ENCODE results near the gene IL17REL.
"Not testable (repeated sequence)": the region's sequence is repeated elsewhere in the genome, so short reads cannot be mapped to it uniquely, and the experiment has no call there.

Gene IL17REL

DNA sequence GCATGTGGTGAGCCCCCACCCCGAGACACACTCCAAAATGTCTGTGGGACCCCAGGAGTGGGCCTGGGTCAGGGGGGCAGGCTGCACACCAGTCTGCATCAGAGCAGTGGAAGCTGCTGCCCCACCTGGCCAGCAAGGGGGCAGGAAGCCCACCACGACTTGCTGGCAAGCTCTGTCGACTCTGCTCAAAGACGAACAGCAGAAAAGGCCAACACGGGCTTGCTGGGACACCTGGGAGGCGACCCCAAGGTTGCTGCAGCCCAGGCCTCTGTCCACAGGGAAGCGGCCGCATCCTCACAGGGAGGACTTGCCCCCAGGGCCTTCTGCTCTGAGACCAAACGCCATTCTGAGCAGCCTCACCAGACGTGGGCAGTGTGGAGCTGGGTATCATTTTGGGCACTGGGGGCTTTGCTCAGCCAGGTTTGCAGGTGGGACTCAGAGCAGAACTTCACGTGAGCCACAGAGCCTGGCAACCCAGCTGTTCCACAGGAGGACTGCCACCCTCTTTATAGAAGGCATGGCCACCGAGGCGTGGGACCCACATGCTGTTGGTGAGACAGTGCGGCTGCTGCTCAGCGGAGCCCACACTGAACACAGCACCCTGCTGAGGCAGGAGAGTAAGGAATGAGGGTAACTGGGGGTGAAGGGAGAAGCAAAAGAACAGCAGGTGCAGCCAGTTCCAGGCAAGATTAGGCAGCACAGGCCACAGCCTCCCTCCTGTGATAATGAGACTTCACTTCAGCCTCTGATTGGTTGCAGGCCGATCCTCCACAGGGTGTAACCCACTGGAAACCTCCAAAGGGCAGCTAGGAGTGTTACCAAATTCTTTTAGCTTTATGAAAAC, 11.0 kb downstream of the IL17REL start:
- DNase-seq = no peak

DNA sequence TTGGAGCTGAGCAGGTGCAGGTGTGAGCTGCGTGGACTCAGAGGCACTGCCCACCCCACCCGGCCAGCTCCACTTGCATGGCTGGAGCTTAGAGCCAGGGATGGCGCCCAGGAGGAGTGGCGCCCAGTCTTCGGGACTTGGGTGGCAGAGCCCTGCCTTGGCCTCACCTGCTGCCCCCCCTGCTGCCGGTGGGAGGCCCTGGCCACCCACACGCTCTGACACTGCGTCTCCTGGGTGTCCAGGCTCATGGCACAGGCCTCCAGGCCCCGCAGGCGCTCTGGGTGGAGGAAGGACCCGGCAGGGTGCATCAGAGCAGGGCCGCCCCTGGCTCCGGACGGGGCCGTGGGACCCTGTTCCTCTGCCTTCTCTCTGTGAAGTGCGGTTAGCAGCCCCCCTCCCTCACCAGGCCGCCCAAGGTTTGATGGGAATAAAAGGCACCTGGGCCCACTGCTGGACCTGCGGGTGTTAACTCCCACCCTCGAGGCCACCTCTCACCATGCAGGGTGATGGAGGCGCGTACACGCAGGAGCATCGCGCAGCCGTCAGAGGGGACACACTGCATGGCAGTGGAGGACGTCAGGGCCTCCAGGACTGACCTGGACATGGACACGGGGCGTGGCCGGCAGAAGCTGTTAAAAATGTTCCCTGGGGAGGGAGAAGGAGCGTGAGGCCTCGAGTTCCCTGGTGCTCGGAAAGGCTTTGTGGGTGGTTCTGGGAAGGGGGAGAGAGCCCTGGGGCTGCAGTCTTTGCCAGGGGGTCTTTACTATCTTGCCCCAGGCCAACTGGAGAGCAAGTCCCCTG, 11.8 kb downstream of the IL17REL start:
- no peak for DNase-seq

DNA sequence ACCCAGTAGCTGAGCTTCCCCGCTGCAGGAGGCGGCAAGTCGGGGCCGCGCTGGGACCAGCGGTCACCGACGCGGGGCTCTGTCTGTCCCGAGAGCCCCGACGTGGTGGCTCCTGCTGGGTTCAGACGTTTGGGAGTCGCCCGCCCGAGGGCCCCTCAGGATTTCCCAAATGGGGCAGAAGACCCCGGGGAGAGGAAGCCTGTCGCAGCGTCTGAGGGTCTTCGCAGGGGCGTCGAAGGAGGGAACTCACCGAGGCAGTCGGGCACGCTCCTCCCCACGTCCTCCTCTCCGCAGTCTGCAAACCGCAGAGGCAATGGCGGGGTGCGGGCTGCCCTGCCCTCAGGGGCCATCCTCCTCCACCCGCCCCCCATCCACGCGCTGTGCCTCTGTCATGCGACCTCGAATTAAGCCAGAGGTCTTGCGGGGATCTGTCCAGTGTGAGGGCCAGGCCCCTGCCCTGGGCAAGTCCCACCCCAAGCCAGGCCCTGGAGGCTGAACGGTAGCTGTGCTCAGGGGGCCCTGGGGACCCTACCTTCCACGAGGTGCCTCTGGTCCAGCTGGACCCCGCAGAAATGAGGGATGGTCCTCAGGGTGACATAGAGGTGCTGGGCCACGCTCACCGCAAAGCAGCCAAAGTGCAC, 12.5 kb downstream of the IL17REL start:
- DNase-seq = no peak

DNA sequence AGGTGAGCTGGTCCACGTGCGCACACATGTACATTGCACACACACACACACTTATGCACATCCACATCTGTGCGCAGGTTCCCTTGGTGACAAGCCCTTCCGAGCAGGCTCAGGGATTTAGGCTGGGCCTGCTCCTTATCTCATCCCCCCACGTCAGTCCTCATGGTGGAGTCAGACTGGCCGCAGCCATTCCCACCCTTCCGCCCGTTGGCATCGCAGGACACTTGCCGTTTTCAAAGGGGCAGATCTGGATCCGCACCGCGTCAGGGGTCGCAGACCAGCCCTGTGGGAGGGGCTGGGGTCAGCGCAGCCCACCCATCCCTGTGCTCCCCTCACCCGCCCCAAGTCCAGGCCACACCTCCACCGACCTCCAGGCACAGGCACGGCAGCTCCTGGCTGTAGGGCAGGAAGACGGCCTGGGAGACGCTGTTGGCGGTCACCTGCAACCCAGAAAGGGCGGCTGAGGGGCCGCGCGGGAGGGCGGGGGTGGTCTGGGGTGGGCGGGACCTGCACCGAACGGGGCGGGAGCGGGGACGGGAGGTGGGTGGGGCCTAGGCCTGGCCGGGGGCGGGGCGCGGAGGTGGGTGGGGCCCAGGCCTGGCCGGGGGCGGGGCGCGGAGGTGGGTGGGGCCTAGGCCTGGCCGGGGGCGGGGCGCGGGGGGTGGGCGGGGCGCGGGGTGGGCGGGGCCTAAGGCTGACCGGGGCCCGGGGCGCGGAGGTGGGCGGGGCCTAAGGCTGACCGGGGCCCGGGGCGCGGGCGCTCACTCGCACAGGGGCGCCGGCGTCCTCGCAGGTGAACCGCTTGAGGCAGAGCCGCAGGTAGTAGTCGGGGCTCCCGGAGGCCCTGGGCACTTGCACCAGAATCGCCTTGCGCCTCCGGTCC, 13.3 kb downstream of the IL17REL start:
- no peak for DNase-seq

DNA sequence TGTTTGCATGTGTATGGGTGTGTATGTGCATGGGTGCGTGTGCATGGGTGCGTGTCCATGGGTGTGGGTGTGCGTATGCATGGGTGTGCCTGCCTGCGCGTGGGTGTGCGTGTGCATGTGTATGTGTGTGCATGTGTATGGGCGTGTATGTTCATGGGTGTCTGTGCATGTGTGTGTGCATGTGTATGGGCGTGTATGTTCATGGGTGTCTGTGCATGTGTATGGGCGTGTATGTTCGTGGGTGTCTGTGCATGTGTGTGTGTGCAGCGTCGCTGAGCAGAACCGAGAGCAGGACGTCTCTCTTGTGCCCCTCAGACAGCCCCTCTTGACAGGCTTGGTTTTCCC, 13.9 kb downstream of the IL17REL start:
- no peak for DNase-seq

DNA sequence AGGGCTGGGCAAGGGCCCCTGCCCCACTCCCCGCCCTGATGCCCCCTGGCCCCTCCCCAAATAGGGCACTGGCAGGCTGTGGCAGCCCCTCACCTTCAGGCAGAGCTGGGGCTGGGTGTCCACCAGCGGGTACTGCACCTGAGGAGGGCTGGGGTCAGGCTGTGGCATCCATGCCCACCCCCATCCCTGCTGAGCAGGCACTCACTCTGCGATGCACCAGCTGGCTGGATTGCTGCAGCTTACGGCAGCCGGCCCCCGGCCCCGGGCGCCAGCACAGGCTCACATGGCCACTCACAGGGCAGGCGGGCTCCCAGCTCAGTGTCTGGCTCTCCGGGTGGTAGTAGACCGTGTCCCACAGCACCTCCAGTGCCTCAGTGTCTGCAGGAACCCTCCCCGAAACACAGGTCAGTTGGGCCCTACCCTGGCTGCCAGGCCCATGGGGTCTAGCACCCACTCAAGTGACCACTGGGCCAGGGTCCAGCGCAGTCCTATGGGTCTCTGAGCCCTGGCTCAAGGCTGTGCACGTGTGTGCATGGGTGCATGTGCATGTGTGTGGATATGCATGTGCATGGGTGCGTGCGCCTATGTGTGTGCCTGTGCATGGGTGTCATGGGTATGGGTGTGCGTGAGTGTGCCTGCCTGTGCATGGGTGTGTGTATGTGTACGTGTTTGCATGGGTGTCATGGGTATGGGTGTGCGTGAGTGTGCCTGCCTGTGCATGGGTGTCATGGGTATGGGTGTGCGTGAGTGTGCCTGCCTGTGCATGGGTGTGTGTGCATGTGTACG, 14.4 kb downstream of the IL17REL start:
- no peak for DNase-seq

DNA sequence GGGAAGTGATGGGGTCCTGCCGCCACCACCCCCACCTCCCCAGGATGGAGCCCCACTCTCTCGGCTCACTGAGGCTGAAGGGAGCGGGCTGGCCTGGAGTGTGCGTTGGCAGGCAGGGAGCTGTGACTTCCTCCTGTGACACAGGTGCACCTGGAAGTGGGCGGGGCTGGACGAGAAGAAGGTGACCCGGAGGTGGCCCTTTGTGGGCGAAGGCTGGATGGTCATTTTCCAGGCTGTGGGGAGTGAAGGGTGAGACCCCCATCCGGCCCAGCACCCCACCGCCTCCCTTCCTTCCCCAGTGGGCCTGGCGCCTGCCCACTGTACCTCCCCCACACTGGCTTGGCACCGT, 15.3 kb downstream of the IL17REL start:
- no peak for DNase-seq

DNA sequence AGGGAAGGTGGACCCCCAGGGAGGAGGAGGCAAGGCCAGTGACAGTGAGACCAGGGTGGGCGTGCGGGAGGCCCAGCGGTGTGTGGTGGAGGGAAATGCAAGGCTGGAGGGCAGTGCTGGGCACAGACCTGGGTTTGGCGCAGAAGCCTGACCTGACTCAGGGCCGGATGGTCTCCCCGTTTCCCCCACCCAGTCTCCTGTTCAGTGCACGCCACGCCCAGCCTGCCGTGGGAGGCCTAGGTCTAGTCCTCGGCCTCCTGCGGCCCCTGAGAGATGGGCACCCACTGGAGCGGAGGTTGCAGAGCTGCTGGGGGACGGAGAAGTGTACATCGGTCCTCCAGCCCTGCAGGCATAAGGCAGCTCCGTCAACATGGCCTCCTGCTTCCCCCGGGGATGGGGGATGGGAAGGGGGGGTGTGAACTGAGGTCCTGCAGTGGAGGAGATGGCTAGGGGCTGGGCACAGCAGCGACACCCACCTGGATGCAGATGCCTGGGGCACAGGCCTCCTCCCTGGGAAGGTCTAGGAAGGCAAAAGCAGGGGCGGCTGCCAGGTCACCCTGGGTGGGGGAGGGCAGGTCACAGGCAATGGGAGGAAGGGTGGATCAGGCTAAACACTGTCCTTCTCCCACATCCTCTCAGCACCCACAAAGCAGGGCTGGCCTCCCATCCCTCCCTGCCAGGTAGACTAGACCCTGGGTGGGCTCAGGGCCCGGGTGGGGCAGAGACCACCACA, 15.9 kb downstream of the IL17REL start:
- no peak for DNase-seq

DNA sequence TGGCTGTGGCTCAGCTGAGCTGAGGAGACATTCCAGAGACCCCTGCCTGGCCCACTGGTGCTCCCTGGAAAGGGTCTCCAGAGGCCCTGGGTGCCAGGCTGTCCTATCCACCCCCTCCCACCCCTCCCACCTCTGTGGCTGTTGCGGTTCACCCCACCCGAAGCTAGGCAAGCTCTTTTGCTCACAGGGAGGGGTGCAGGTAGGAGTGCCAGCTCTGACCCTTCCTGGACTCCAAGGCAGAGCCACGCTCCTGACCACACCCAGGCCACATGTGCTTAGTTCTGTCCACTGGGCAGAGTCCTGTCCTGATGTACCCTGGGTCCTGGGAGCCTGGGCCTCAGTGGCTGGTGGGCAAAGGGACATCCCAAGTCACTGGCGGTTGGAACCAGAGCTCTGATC, 16.4 kb downstream of the IL17REL start:
- DNase-seq = no peak

DNA sequence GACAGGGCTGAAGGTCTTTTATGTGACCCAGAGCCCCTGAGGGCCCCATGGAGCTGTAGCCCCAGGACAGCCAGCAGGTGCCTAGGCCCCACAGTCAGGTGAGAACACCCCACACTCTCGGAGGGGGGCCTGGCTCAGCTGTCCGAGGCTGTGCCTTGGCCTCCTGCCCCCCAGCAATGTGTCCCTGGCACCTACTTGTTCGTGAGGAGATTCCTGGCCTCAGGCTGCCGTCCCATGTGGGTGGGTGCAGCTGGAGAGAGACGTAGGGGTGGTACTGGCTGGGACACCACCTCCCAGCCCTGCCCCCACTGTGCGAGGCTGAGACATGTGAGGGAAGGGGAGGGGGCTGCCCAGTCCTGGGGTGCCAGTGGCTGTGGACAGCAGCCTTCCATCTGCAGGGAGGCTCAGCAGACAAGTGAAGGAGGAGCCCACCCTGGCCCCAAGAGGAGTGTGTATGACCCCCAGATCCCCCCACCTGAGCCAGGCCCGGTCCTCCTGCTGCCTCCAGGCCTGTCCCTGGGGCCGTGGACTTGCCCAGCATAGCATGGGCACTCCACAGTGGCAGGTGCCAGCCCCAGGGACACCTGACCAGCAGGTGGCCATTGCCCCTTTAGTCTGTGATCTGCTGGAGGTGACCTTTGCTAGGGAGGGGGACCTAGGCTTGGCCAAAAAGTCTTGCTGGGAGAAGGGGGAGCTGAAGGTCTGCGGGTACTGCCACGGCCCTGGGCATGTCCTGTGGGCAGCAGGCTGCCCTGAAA, 17.0 kb downstream of the IL17REL start:
- no peak for DNase-seq

DNA sequence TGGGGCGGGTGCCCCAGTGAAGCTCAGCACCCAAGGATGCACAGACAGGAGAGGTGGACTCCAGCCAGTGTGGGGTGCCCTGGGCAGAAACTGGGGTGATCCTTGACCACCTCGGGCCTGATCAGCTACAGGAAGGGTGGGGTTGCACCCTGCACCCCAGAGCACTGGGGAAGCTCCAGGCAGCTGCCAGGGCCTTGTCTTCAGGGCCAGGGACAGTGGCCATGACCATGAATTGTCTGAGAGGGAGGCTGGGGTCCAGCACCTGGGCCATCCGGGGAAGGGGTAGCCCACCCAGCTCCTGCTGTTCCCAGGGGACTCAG, 17.6 kb downstream of the IL17REL start:
- no peak for DNase-seq

DNA sequence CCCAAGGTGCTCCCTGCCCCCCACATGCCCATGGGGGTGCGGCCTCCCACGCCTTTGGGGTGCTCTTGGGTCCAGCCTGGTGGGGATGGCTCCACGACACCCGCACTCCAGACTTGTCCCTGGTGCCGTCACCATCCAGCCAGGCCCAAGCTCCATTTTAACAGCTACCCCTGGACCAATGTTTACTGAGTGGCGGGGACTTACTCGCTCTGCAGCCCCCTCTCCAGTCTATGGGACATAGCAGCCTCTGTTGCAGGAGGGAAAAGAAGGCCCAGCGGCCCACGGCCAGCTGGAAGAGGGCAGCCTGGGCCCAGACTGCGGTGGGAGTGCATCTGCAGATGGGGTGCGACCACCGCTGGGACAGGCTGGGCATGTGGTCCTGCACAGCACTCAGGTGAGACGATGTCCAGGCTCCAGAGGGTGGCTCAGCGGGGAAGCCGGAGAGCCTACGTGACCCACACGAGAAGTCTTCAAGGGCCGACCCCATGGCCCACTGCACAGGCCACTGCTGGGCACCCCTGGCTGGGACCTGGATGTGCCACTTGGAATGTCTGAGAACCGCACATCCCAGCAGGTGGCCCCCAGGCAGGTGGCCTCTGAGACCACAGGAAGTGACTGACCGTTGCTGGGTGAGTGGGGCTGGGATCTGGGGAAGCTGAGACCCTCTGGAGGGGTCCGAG, 18.1 kb downstream of the IL17REL start:
- DNase-seq = no peak

DNA sequence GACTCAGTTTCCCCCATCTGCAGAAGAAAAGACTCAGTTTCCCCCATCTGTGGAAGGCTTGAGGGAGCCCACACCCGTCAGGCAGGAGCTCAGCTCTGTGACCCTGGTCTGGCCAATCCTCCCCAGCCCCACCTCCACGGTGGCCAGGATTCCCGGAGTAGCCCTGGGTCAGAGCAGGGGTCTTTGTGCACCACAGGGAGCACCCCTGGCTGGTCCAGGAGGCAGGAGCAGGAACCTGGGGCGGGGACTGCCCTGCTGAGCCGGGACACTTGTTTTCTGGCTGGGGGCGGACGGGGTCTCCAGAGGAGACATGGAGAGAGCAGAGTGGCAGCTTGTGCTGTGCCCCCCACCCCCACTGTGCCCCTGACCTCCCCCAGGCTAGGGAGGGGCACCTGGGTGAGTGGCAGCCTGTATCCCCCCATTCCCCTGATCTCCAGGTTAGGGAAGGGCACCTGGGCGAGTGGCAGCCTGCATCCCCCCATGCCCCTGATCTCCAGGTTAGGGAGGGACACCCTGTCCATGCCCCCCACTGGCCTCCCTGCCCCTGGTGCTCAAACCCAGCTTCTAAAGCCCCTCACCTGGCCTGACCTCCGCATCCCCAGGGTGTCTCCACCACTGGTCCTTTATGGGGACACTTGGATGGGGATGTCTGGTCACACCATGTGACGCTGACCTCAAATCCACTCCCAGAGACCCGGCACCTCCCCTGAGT, 18.8 kb downstream of the IL17REL start:
- DNase-seq = no peak

DNA sequence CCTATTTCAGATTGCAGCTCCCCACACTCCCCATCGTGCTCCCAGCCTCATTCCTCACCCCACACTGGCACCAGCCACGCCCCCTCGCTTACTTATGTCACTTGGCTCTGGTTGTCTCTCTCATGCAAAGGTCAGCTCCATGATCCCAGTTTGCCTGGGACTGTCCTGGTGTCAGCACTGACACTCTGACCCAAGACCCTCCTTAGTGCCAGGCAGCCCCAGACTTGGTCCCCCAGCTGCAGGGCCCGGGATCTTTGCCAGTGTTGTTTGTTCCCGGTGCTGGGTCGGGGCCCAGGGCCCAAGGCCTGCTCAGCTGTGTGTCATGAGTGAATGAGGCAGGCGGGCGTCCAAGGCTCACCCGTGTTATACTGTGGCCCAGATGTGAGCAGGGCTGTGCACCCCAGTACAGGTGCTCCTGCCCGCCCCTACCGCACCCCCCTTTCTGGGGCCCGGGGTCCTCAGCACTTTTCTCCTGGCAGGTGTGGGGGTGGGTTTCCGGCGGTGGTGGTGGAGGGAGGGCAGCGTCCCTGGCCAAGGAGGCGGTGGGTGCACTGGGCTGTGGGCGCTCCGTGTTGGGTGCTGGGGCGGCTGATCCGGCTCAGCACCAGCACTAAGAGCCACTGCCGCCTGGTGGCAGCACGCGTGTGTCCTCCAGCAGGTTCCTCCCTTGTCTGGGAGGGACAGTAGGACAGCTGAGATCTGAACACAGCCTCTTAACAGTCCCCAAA, 19.5 kb downstream of the IL17REL start:
- DNase-seq = no peak

DNA sequence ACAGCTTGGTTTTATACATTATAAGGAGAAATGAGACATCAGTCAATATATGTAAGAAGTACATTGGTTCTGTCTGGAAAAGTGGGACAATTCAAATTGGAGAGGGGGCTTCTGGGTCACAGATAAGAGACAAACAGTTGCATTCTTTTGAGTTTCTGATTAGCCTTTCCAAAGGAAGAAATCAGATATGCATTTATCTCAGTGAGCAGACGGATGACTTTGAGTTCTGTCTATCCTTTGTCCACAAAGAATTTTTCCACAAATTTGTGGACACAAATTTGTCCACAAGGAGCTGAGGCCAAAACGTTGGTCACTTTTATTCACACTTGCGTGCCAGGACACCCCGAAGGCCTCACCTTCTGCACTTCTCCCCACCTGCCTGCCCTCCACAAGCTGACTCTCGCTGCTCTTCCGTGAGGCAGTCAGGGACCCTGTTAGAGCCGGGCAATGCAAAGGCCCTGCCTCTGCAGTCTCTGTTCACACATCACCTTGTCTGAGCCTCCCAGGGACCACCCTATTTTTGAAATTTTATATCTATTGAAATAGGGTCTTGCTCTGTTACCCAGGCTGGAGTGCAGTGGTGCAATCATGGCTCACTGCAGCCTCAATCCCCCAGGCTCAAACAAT, 20.5 kb downstream of the IL17REL start:
- no peak for DNase-seq

DNA sequence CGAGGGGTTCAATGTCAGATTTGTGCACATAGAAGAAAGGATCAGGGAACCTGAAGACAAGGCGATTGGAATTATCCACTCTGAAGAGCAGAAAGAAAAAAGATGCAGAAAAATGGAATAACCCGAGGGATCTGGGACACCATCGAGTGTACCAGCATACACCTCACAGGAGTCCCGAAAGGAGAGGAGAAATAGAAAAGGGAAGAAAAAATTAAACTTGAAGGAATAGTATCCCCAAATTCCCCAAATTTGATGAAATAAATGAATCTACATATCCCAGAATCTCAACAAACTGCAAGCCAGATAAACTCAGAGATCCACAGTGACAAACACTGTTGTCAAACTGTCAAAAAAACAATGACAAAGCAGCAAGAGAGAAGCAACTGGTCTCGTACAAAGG, 21.4 kb downstream of the IL17REL start:
- DNase-seq = no peak

DNA sequence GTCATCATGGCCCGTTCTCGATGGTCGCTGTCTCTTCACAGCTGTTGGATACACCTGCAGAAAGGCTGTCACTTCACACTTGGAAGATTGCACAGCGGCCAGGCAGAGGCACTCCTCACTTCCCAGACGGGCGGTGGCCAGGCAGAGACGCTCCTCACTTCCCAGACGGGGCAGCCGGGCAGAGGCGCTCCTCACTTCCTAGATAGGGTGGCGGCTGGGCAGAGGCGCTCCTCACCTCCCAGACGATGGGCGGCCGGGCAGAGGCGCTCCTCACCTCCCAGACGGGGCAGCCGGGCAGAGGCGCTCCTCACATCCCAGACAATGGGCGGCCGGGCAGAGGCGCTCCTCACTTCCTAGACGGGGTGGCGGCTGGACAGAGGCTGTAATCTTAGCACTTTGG, 22.7 kb downstream of the IL17REL start:
- not testable (repeated sequence) for DNase-seq

DNA sequence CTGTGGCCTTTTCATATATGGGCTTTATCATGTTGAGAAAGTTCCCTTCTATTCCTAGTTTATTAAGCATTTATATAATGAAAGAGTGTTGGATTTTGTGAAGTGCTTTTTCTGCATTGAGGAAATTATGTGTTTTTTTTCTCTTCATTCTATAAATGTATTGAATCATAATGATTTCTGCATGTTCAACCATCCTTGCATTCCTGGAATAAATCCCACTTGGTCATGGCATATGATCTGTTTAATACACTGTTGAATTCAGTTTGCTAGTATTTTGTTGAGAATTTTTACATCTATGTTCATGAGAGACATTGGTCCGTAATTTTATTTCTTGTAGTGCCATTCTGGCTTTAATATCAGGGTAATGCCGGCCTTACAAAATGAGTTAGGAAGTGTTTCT, 26.2 kb downstream of the IL17REL start:
- DNase-seq = no peak

Measured in activated gamma-delta T cell (primary cell).